Lower leg skin (tissue), 4 donors: ENCODE data around the gene CCDC34. TPM values are rescaled to one million over a fixed set of nuclear protein-coding genes. Genes with fewer than 3 reads are reported as not detected.

Experiments
- total RNA-seq, 4 donors: library from RNA; depleted of rRNA; stranded (reverse); fragments of >200 nt; gene quantifications; one replicate each; pipeline ENCODE4 v1.1.0, GENCODE V29; 2016

CCDC34 gene
- total RNA-seq, 4 donors from 2014 or later = 3.2 to 5.9 (median 4.6) TPM

Other genes with a start within 250 kb of the CCDC34 start
- 10 to 100 TPM; 32.0 to 70.2 (median 50.4) TPM for gene LGR4, start 109.6 kb upstream of the CCDC34 start, total RNA-seq
- 10 to 100 TPM; 29.2 to 35.6 (median 34.5) TPM for gene LIN7C, start 143.6 kb upstream of the CCDC34 start, total RNA-seq